Osteoblast (primary cell): ENCODE results near the gene PDZD7. TPM values are rescaled to one million over a fixed set of nuclear protein-coding genes. Genes with fewer than 3 reads are reported as not detected.

Source experiments
- DNase-seq: peaks from one replicate; pipeline ENCODE4 v3.0.0; 2011; ENCODE audit warnings: low spot score, mixed read lengths; ENCODE audit not compliant: insufficient read length; ENCODE audit errors: missing footprints
- H2AFZ ChIP-seq: 2 replicates; pipeline ENCODE4 v1.6.0; 2011; ENCODE audit warnings: mild to moderate bottlenecking, low read length
- H3K27ac ChIP-seq: 2 replicates; pipeline ENCODE4 v1.5.1; 2011; ENCODE audit warnings: mild to moderate bottlenecking, low read depth, low read length, moderate library complexity
- H3K27me3 ChIP-seq: 2 replicates; pipeline ENCODE4 v1.6.0; 2012; ENCODE audit warnings: mild to moderate bottlenecking, control low read depth, inconsistent platforms, low read length, moderate library complexity; ENCODE audit not compliant: insufficient read depth
- H3K36me3 ChIP-seq: 2 replicates; pipeline ENCODE4 v1.5.1; 2011; ENCODE audit warnings: mild to moderate bottlenecking, low read length, control low read depth, moderate library complexity; ENCODE audit not compliant: insufficient read depth
- H3K4me1 ChIP-seq: 2 replicates; pipeline ENCODE4 v1.5.1; 2011; ENCODE audit warnings: mild to moderate bottlenecking, low read length, control low read depth, moderate library complexity; ENCODE audit not compliant: insufficient read depth
- H3K4me2 ChIP-seq: 2 replicates; pipeline ENCODE4 v1.6.0; 2011; ENCODE audit warnings: mild to moderate bottlenecking, low read length; ENCODE audit not compliant: insufficient read depth
- H3K4me3 ChIP-seq: fragments of 200-600 bp; sonication (generic); 3 replicates; pipeline ENCODE4 v1.5.1; 2012; ENCODE audit warnings: mild to moderate bottlenecking, low read length, inconsistent platforms; ENCODE audit not compliant: insufficient read depth
- H3K79me2 ChIP-seq: 2 replicates; pipeline ENCODE4 v1.6.0; 2012; ENCODE audit warnings: mild to moderate bottlenecking, low read length, control low read depth, inconsistent platforms; ENCODE audit not compliant: insufficient read depth
- H3K9me3 ChIP-seq: 2 replicates; pipeline ENCODE4 v1.5.1; 2011; ENCODE audit warnings: low read depth, low read length, control low read depth
- H4K20me1 ChIP-seq: 2 replicates; pipeline ENCODE4 v1.6.0; 2012; ENCODE audit warnings: mild to moderate bottlenecking, low read length, control low read depth; ENCODE audit not compliant: insufficient read depth
- CTCF ChIP-seq: IDR thresholded peaks from 2 replicates; pipeline ENCODE4 v1.5.1; 2011; ENCODE audit warnings: mild to moderate bottlenecking, low read depth, low read length, moderate library complexity; ENCODE audit errors: extremely low read depth
- total RNA-seq: library from RNA; depleted of rRNA; stranded (reverse); fragments of >200 nt; gene quantifications from 2 replicates; pipeline ENCODE4 v1.2.3, GENCODE V29; 2012

The PDZD7 gene
- total RNA-seq, 1 donor: 0.72 TPM

GRCh38 chr10:101012525-101013364, 18.2 kb downstream of the PDZD7 start:
- H3K79me2 ChIP-seq: no peaks in the 10 kb centered on the region
- H3K27ac ChIP-seq: peak overlapping the region; percentile 45
- peak overlapping the region; percentile 66 for H2AFZ ChIP-seq
- DNase-seq: peak; percentile 99
- TF ChIP-seq CTCF: peak; percentile 97
- H3K36me3 ChIP-seq: no peaks in the 10 kb centered on the region
- H3K4me3 ChIP-seq: peak overlapping the region; percentile 9
- peaks cover 32% of the 10 kb centered on the region for H3K4me1 ChIP-seq
- H3K9me3 ChIP-seq: no peaks in the 10 kb centered on the region
- no peaks in the 10 kb centered on the region for H3K27me3 ChIP-seq
- H4K20me1 ChIP-seq: no peaks in the 10 kb centered on the region
- peak overlapping the region; percentile 69 for H3K4me2 ChIP-seq

- Histone ChIP-seq H3K36me3 (peaks cover 4% of the 10 kb centered on the region), H3K27me3 (no peaks in the 10 kb centered on the region), H4K20me1 (peaks cover 5% of the 10 kb centered on the region), H3K4me1 (peaks cover 36% of the 10 kb centered on the region), H2AFZ (no peak overlapping the region), H3K79me2 (no peaks in the 10 kb centered on the region), H3K9me3 (no peaks in the 10 kb centered on the region), H3K4me3 (no peak overlapping the region), H3K4me2 (no peak overlapping the region), H3K27ac (no peak overlapping the region)
- peak; percentile 46 for TF ChIP-seq CTCF
- peak; percentile 93 for DNase-seq
Measured at GRCh38 chr10:101011517-101012423, 19.2 kb downstream of the PDZD7 start.

- peaks cover 33% of the 10 kb centered on the region for H3K4me1 ChIP-seq
- H3K4me2 ChIP-seq: no peak overlapping the region
- no peak for TF ChIP-seq CTCF
- H3K27me3 ChIP-seq: no peaks in the 10 kb centered on the region
- H3K36me3 ChIP-seq: peaks cover 17% of the 10 kb centered on the region
- no peaks in the 10 kb centered on the region for H3K9me3 ChIP-seq
- no peak overlapping the region for H3K27ac ChIP-seq
- H3K79me2 ChIP-seq: peaks cover 7% of the 10 kb centered on the region
- H4K20me1 ChIP-seq: peaks cover 10% of the 10 kb centered on the region
- no peak overlapping the region for H3K4me3 ChIP-seq
- peak; percentile 13 for DNase-seq
- no peak overlapping the region for H2AFZ ChIP-seq
Measured at GRCh38 chr10:101010329-101010728, 20.6 kb downstream of the PDZD7 start.
